Neural cell (in vitro differentiated cells): ENCODE measurements around the gene INTS11. TPM values are rescaled to one million over a fixed set of nuclear protein-coding genes. Genes with fewer than 3 reads are reported as not detected.

Experiments
- H2AFZ ChIP-seq: fragments of 200-600, 300-800 bp; sonication (generic), shearing (Covaris generic); 2 replicates; pipeline ENCODE4 v1.6.0; 2014; ENCODE audit warnings: low read depth, mild to moderate bottlenecking, antibody characterized with exemption, low read length, moderate library complexity
- H3F3A ChIP-seq: fragments of 200-600 bp; shearing (Covaris generic); 2 replicates; pipeline ENCODE4 v1.6.1; 2016; ENCODE audit warnings: mild to moderate bottlenecking, moderate library complexity, mixed read lengths, antibody characterized with exemption, low read length; ENCODE audit not compliant: insufficient read depth, poor library complexity, severe bottlenecking
- H3K27ac ChIP-seq: fragments of 200-600, 300-800 bp; sonication (generic), shearing (Covaris generic); 2 replicates; pipeline ENCODE4 v1.5.1; 2014; ENCODE audit warnings: mild to moderate bottlenecking, low read length, moderate library complexity
- H3K27me3 ChIP-seq: fragments of 300-800, 200-600 bp; sonication (generic), shearing (Covaris generic); 2 replicates; pipeline ENCODE4 v1.6.0; 2014; ENCODE audit warnings: mild to moderate bottlenecking, low read depth, low read length, moderate library complexity; ENCODE audit not compliant: insufficient read depth
- H3K36me3 ChIP-seq: fragments of 300-800, 200-600 bp; sonication (generic), shearing (Covaris generic); 2 replicates; pipeline ENCODE4 v1.5.1; 2014; ENCODE audit warnings: mild to moderate bottlenecking, antibody characterized with exemption, low read length, moderate library complexity; ENCODE audit not compliant: insufficient read depth
- H3K4me2 ChIP-seq: fragments of 300-800, 200-600 bp; sonication (generic), shearing (Covaris generic); 2 replicates; pipeline ENCODE4 v1.6.0; 2014; ENCODE audit warnings: mild to moderate bottlenecking, low read length
- H3K4me3 ChIP-seq: fragments of 300-800, 200-600 bp; sonication (generic), shearing (Covaris generic); 2 replicates; pipeline ENCODE4 v1.5.1; 2014; ENCODE audit warnings: mild to moderate bottlenecking, low read length, moderate library complexity
- H3K79me2 ChIP-seq: fragments of 200-600 bp; shearing (Covaris generic); replicated peaks from 2 replicates; pipeline ENCODE4 v1.6.0; 2014; ENCODE audit warnings: mild to moderate bottlenecking, low read length, moderate library complexity; ENCODE audit not compliant: insufficient read depth
- H3K9ac ChIP-seq: fragments of 300-800, 200-600 bp; sonication (generic), shearing (Covaris generic); 2 replicates; pipeline ENCODE4 v1.6.1; 2016; ENCODE audit warnings: mild to moderate bottlenecking, low read length, mixed read lengths
- H3K9me2 ChIP-seq: fragments of 200-600 bp; shearing (Covaris generic); 2 replicates; pipeline ENCODE4 v1.6.1; 2016; ENCODE audit warnings: mild to moderate bottlenecking, low read length, mixed read lengths; ENCODE audit not compliant: insufficient read depth
- H3K9me3 ChIP-seq: fragments of 200-600, 300-800 bp; sonication (generic), shearing (Covaris generic); 2 replicates; pipeline ENCODE4 v1.6.1; 2016; ENCODE audit warnings: mild to moderate bottlenecking, mixed run types, low read length, moderate library complexity, mixed read lengths
- H4K20me1 ChIP-seq: fragments of 200-600 bp; shearing (Covaris generic); 2 replicates; pipeline ENCODE4 v1.6.1; 2016; ENCODE audit warnings: mild to moderate bottlenecking, mixed run types; ENCODE audit not compliant: insufficient read depth
- EP300 ChIP-seq: fragments of 450-650 bp; conservative IDR thresholded peaks from 2 replicates; pipeline ENCODE4 v1.6.1; 2014; ENCODE audit warnings: antibody characterized with exemption, mild to moderate bottlenecking, moderate library complexity; ENCODE audit not compliant: poor library complexity, severe bottlenecking
- EZH2 ChIP-seq: fragments of 200-600, 300-800 bp; shearing (Covaris generic), sonication (generic); IDR thresholded peaks from 2 replicates; pipeline ENCODE4 v1.6.1; 2014; ENCODE audit warnings: antibody characterized with exemption, low read length, borderline replicate concordance, mild to moderate bottlenecking; ENCODE audit not compliant: insufficient read depth, poor library complexity, severe bottlenecking
- MXI1 ChIP-seq: fragments of 450-650 bp; conservative IDR thresholded peaks from 2 replicates; pipeline ENCODE4 v1.6.1; 2014; ENCODE audit warnings: antibody characterized with exemption, mild to moderate bottlenecking; ENCODE audit not compliant: poor library complexity, severe bottlenecking
- POLR2AphosphoS5 ChIP-seq: IDR thresholded peaks from 2 replicates; pipeline ENCODE4 v1.6.1; 2012
- RAD21 ChIP-seq: fragments of 450-650 bp; conservative IDR thresholded peaks from 2 replicates; pipeline ENCODE4 v1.6.1; 2014; ENCODE audit warnings: antibody characterized with exemption, mild to moderate bottlenecking, moderate library complexity
- SMC3 ChIP-seq: fragments of 450-650 bp; conservative IDR thresholded peaks from 2 replicates; pipeline ENCODE4 v1.6.1; 2014; ENCODE audit warnings: antibody characterized with exemption, mild to moderate bottlenecking, moderate library complexity; ENCODE audit not compliant: poor library complexity
- TAF1 ChIP-seq: IDR thresholded peaks from 2 replicates; pipeline ENCODE4 v1.6.1; 2012; ENCODE audit warnings: low read depth
- polyA plus RNA-seq: library from polyadenylated mRNA; depleted of rRNA; stranded (reverse); fragments of >200 nt; gene quantifications from 2 replicates; pipeline ENCODE4 v1.2.3, GENCODE V29; 2014
- TF ChIP-seq, protein P1 (sequence below): IDR thresholded peaks from 2 replicates; pipeline ENCODE4 v1.6.1; 2012; ENCODE audit warnings: borderline replicate concordance
- TF ChIP-seq, protein P2 (sequence below): fragments of 450-650 bp; IDR thresholded peaks from 2 replicates; pipeline ENCODE4 v1.5.1; 2014; ENCODE audit warnings: antibody characterized with exemption, mild to moderate bottlenecking, moderate library complexity; ENCODE audit not compliant: poor library complexity, severe bottlenecking

Gene INTS11
- polyA plus RNA-seq, 1 donor from 2014 or later: 131 TPM

DNA sequence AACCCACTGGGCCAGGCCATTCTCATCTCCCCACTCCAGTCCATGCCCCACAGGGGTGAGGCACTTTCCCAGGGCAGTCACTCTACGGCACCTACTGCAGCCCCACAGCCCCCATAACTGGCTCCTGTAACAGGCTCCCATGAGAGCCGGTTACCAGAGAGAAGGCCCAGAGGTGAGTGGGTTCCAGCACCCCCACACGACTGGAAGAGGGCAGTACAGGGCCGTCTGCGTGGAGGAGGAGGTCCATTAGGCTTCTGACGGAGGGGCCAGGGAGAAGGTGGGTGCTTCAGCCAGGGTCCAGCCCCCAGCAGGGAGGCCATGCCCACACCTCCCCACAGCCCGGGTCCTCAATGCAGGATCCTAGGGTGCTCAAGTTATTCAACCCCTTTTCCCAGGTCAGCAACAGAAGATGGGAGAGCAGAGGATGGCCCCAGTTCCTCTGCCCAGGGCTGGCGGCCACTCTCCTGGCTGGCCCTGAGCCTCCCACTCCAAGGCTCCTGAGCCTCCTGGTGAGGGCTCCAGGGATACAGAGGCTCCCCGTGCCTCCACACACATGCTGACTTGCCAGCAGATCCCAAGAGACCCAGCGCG is 18.3 kb downstream of the INTS11 start:
- Histone ChIP-seq H3K36me3 (no peaks in the 10 kb centered on the region), H3K9me3 (no peaks in the 10 kb centered on the region), H3K79me2 (peaks cover 36% of the 10 kb centered on the region), H3K4me3 (peak overlapping the region; percentile 99), H3K9ac (peak overlapping the region; percentile 95), H3K27ac (peak overlapping the region; percentile 85), H3K4me2 (peak overlapping the region; percentile 80), H3K9me2 (no peaks in the 10 kb centered on the region), H2AFZ (no peak overlapping the region), H3F3A (no peaks in the 10 kb centered on the region), H3K27me3 (no peaks in the 10 kb centered on the region), H4K20me1 (peaks cover 2% of the 10 kb centered on the region)
- TF ChIP-seq TAF1 (no peak), EZH2 (no peak), RAD21 (no peak), SMC3 (no peak), POLR2AphosphoS5 (no peak), MXI1 (no peak), EP300 (no peak)
- TF ChIP-seq, protein P1, sequence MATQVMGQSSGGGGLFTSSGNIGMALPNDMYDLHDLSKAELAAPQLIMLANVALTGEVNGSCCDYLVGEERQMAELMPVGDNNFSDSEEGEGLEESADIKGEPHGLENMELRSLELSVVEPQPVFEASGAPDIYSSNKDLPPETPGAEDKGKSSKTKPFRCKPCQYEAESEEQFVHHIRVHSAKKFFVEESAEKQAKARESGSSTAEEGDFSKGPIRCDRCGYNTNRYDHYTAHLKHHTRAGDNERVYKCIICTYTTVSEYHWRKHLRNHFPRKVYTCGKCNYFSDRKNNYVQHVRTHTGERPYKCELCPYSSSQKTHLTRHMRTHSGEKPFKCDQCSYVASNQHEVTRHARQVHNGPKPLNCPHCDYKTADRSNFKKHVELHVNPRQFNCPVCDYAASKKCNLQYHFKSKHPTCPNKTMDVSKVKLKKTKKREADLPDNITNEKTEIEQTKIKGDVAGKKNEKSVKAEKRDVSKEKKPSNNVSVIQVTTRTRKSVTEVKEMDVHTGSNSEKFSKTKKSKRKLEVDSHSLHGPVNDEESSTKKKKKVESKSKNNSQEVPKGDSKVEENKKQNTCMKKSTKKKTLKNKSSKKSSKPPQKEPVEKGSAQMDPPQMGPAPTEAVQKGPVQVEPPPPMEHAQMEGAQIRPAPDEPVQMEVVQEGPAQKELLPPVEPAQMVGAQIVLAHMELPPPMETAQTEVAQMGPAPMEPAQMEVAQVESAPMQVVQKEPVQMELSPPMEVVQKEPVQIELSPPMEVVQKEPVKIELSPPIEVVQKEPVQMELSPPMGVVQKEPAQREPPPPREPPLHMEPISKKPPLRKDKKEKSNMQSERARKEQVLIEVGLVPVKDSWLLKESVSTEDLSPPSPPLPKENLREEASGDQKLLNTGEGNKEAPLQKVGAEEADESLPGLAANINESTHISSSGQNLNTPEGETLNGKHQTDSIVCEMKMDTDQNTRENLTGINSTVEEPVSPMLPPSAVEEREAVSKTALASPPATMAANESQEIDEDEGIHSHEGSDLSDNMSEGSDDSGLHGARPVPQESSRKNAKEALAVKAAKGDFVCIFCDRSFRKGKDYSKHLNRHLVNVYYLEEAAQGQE: no peak
- TF ChIP-seq, protein P2, sequence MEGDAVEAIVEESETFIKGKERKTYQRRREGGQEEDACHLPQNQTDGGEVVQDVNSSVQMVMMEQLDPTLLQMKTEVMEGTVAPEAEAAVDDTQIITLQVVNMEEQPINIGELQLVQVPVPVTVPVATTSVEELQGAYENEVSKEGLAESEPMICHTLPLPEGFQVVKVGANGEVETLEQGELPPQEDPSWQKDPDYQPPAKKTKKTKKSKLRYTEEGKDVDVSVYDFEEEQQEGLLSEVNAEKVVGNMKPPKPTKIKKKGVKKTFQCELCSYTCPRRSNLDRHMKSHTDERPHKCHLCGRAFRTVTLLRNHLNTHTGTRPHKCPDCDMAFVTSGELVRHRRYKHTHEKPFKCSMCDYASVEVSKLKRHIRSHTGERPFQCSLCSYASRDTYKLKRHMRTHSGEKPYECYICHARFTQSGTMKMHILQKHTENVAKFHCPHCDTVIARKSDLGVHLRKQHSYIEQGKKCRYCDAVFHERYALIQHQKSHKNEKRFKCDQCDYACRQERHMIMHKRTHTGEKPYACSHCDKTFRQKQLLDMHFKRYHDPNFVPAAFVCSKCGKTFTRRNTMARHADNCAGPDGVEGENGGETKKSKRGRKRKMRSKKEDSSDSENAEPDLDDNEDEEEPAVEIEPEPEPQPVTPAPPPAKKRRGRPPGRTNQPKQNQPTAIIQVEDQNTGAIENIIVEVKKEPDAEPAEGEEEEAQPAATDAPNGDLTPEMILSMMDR: no peak

DNA sequence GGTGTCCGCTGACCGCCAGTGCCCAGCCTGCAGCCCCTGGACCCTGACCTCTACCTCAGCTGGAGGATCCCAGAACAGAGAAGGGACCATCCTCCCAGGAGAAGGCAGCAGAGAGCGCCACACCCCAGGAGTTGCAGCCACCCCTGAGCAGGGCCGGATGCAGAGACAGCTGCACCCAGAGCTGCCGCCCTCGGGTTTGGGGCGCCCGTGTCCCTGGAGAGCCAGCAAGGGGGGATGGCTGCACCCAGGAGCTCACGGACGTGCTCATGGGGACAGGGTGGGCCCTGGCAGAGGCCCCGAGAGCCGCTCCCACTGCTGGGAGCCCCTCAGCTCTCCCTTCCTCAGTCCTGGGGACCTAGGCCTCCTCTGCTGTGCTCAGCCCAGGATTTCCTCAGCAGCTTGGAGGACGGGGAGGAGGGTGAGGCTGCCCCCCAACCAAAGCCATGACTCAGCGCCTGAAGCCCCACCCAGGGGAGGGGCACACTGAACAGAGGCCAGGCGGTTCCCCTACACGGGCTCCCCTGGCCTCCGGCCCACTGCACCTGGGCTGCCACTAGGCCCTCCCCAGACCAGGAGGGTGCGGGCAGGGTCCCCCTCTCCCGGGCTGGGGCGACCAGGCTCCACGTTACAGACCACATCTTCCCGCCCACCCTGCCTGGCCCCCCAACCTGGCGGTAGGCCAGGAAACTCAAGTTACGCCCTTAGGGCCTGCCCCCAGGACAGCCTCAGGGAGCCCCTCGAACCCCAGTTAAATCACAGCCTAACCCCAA is 19.0 kb downstream of the INTS11 start:
- Histone ChIP-seq H3K9ac (peak overlapping the region; percentile 95), H3K4me2 (peak overlapping the region; percentile 86), H3K9me3 (no peaks in the 10 kb centered on the region), H3K9me2 (no peaks in the 10 kb centered on the region), H2AFZ (no peak overlapping the region), H3K27ac (peak overlapping the region; percentile 85), H3K79me2 (peaks cover 36% of the 10 kb centered on the region), H3K27me3 (no peaks in the 10 kb centered on the region), H3K4me3 (peak overlapping the region; percentile 99), H3K36me3 (no peaks in the 10 kb centered on the region), H4K20me1 (peaks cover 2% of the 10 kb centered on the region), H3F3A (no peaks in the 10 kb centered on the region)
- TF ChIP-seq SMC3 (no peak), POLR2AphosphoS5 (no peak)
